G401.6 (cell line): ENCODE results near the gene LRRC8E.
"Not testable (repeated sequence)": the region's sequence is repeated elsewhere in the genome, so short reads cannot be mapped to it uniquely, and the experiment has no call there.

Source experiments
- FAIRE-seq: peaks from 2 replicates; lab custom pipeline; 2012; peaks lifted over from hg19 to GRCh38; lab: Jason Lieb, UNC

LRRC8E gene

GRCh38 chr19:7855426-7856108 lies 32.7 kb upstream of the LRRC8E start:
- no peak for FAIRE-seq

DNA sequence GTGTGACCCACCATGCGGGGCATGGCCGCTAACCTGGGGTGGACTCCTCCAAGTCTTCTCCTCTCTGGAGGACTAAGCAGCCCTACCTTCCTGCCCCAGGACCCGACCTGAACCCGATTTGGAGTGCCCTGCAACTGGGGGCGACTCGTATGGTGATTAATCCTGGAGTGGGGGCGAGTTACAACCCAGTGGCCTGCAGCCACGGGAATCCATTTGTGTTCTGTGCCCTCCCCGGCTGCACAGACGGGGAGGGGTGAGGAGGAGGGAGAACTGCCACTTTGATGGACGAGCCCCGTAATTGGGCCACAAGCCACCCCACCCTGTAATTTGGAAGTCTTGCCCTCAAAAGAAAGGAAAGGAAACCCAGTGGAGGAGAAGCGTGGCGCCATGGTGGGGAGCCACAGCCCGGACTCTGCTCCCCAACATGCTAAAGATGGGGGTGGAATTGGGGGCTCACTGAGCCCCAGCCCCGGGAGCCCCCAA lies 32.2 kb upstream of the LRRC8E start:
- no peak for FAIRE-seq

- no peak for FAIRE-seq
These were observed 31.3 kb upstream of the LRRC8E start for GRCh38 chr19:7856679-7857663.

DNA sequence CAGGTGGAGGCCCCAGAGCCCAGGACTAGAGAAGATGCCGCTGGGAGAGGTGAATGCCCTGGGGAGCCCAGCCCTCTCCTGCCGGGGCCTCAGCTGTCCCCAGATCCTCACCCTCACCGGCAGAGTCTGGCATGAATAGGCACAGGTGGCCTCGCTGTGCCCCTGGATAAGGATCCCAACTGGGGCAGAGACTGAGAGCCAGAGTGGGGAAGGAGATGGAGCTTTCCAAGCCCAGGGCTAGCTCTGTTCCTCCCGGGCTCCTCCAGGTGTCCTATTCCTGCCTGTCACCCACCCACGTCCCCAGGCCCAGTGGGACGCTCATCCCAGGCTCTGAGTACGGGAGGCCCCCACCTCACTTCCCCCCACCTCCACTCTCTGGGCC lies 30.6 kb upstream of the LRRC8E start:
- FAIRE-seq, result no peak

DNA sequence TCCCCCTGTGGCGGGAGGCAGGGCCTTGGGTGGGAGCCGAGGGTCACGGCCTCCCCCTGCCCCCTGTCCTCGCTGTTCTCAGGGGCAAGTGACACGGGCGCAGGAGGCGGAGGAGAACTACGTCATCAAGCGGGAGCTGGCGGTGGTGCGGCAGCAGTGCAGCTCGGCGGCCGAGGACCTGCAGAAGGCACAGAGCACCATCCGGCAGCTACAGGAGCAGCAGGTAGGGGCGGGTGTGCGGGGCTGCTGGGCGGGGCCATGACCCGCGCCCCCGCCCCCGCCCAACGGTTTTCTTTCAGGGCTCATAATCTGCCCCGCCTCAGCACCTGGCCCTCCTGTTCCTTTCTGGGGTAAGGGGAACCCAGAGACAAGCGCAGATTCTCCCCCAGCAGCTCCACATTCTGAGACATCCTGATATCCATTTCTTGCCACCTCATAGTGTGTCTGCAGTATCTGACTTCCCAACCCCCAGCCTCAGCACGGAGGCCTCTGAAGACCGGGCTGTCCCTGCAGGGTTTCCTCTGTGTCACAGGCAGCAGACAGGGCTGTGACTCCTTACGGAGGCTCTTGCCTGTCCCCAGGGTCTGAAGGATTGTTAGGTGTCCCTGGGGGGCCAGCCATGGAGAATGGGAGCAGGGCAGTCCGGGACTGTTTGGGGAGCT lies 30.1 kb upstream of the LRRC8E start:
- no peak for FAIRE-seq

GRCh38 chr19:7859087-7859486 lies 29.2 kb upstream of the LRRC8E start:
- FAIRE-seq, result not testable (repeated sequence)

GRCh38 chr19:7859831-7860713 lies 28.2 kb upstream of the LRRC8E start:
- no peak for FAIRE-seq

DNA sequence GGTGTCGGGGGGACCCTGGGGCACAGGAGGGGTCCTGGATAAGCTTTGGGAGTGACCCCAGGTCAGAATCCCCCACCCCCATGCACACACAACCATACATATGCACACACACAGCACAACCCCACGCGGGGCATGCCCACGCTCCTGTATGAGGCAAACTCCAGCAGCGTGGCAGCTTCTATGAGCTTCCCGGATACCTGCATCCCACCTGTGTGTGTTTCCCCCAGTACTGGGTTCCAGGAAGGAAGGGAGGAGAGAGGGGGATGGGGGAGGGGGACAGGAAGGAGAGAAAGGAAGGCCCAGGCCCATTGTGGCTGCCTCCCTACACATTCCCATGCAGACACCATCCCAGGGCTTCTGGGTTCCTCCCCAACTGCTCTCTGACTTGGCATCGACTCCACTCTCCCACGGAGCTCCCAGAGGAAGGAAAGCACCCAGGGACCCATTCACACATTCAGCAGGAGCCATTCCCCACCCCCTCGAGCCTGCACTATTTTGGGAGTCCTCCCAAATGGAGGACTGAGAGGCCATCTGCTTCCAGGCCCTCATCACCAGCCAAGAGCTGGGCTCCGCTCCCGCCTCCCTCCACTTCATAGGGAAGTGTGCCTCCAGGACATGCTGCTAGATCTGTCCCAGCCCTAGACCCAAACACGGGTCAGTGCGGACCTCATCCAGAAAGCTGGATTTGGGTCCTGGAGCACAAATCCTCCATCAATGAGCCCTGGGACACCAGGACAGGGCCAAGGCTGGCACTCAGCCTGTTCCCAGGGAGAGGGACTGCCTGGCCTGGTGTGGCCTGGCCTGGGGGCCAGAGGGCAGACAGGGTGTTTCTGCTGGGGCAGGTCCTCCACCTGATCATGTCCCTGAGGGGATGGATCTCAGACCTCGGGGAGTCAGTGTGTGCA lies 27.3 kb upstream of the LRRC8E start:
- no peak for FAIRE-seq

- FAIRE-seq, result no peak
These were observed 26.5 kb upstream of the LRRC8E start for GRCh38 chr19:7861619-7862412.

GRCh38 chr19:7862413-7862951 lies 25.8 kb upstream of the LRRC8E start:
- FAIRE-seq, result no peak

- FAIRE-seq, result no peak
These were observed 24.9 kb upstream of the LRRC8E start for GRCh38 chr19:7863157-7863970.

GRCh38 chr19:7863971-7864689 lies 24.2 kb upstream of the LRRC8E start:
- FAIRE-seq, result no peak

DNA sequence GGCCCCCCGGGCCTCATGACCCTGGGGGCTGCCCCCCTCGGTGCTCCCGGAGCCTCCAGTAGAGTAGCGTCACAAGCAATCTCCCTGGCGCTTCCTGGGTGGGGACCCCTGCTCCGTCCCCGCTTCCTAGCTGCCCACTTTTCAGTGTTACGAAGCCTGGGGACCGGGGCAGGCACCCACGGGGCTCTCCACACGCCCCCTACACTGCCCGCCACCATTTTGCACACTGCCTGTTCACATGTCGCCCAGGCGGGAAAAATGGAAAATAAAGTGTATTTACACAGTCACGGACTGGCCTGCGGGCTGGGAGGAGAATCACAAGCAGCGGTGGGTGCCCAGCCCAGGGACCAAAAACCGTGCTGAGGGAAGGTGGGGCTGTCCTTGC lies 23.6 kb upstream of the LRRC8E start:
- no peak for FAIRE-seq

DNA sequence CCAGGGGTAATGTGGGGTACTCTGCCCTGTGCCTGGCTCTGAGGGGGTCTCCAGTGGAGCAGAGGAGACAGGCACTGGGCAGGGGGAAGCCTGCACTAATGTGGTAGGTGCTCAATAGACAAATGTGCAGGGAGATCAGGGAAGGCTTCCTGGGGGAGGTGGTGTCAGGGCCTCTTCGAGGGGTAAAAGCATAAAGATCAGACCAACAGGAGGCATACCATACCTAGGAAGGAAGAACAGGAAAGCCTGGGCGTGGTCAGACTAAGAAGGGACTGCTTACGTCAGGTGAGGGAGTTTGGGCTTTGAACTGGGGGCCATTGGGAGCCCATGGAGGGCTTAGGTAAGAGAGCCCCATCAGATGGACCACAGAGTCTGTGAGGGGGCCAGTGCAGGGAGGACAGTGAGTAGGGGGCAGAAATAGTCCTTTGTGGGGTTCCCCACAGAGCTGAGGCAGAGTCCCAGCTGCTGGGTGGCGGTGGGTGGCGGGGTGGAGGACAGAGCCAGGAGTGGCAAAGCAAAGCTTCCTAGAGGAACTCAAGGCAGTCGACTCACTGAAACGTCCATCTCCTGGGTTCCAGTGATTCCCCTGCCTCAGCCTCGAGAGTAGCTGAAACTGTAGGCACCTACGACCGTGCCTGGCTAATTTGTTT lies 22.9 kb upstream of the LRRC8E start:
- FAIRE-seq, result no peak

GRCh38 chr19:7866399-7867091 lies 21.8 kb upstream of the LRRC8E start:
- no peak for FAIRE-seq

- FAIRE-seq, result no peak
These were observed 21.0 kb upstream of the LRRC8E start for GRCh38 chr19:7867092-7867844.
